ENCODE measurements around the gene CDK6. TPM values are rescaled to one million over a fixed set of nuclear protein-coding genes. Genes with fewer than 3 reads are reported as not detected.
A peak's percentile ranks its signal among the peaks of the same experiment; 100 is the strongest.

CDK6 gene
- total and polyA plus RNA-seq, 2 of the 8 experiments (the other 6 are each of a cell fraction or from before 2014, with no cell fraction given), result 5.9 to 18.9 TPM

- Histone ChIP-seq H4K91ac (replicated peaks; ENCODE audit: insufficient read length, low read length) (no peak overlapping the region), H3K56ac (replicated peaks; ENCODE audit: insufficient read length, low read depth, low read length) (no peak overlapping the region), H4K20me1 (replicated peaks in 1 of 2; ENCODE audit: control insufficient read depth in 1 of 2, insufficient read depth in 2 of 2, low read length in 2 of 2) (no peaks in the 10 kb centered on the region), H2BK20ac (ENCODE audit: low read length) (no peak overlapping the region), H3K4me3 (ENCODE audit: extremely low read depth in 1 of 4, insufficient read depth in 2 of 4, low read depth in 3 of 4, low read length in 4 of 4) (peak overlapping the region in 1 of 4 experiments; percentile 21; a peak in 2 of 8 replicates), H3K4me2 (ENCODE audit: insufficient read depth in 1 of 2, low read depth in 2 of 2, low read length in 2 of 2) (peak overlapping the region; percentile 12 to 46), H4K5ac (ENCODE audit: insufficient read length, low read depth, low read length) (no peak overlapping the region), H3K14ac (ENCODE audit: insufficient read length) (no peak overlapping the region), H3K23me2 (ENCODE audit: low read depth, low read length) (no peaks in the 10 kb centered on the region), H3K9me3 (ENCODE audit: insufficient read depth in 2 of 2, low read depth in 1 of 2, low read length in 1 of 2) (no peaks in the 10 kb centered on the region), H3K4ac (replicated peaks; ENCODE audit: insufficient read length, low read depth, low read length) (peak overlapping the region; percentile 47), H2AK5ac (ENCODE audit: low read depth, low read length) (no peak overlapping the region), H3K27me3 (replicated peaks in 1 of 4; ENCODE audit: control insufficient read depth in 3 of 4, extremely low read depth in 1 of 4, insufficient read depth in 3 of 4, low read length in 3 of 4) (peaks cover 0 to 9% (median 3%) of the 10 kb centered on the region in 4 experiments; a peak in 5 of 7 replicates), H3K79me2 (ENCODE audit: control insufficient read depth in 1 of 2, insufficient read depth in 2 of 2, low read length in 2 of 2) (no peaks in the 10 kb centered on the region), H3K4me1 (replicated peaks in 1 of 4; ENCODE audit: control insufficient read depth in 3 of 4, insufficient read depth in 4 of 4, low read length in 3 of 4) (peaks cover 1 to 16% (median 8%) of the 10 kb centered on the region in 4 experiments; a peak in 4 of 7 replicates), H2BK5ac (ENCODE audit: low read depth, low read length) (no peak overlapping the region), H2AFZ (ENCODE audit: low read length) (no peak overlapping the region), H3K9ac (replicated peaks in 1 of 4; ENCODE audit: extremely low read depth in 1 of 4, low read depth in 3 of 4, low read length in 3 of 4) (no peak overlapping the region), H3K27ac (ENCODE audit: low read depth, low read length) (no peak overlapping the region), H2BK120ac (replicated peaks; ENCODE audit: low read depth, low read length) (no peak overlapping the region), H2BK12ac (ENCODE audit: low read depth, low read length) (no peak overlapping the region), H2BK15ac (ENCODE audit: low read length) (no peak overlapping the region), H3K79me1 (ENCODE audit: low read depth, low read length) (no peaks in the 10 kb centered on the region; the same call in 1 of the 2 replicates), H4K8ac (ENCODE audit: extremely low read depth, insufficient read depth, low read length) (no peak overlapping the region), H3K23ac (ENCODE audit: insufficient read length) (no peak overlapping the region), H3K18ac (ENCODE audit: extremely low read depth, low read length) (no peak overlapping the region), H3K36me3 (ENCODE audit: control insufficient read depth in 2 of 4, insufficient read depth in 4 of 4, low read length in 3 of 4) (no peaks in the 10 kb centered on the region)
- FAIRE-seq, result no peak
- no peak for DNase-seq (ENCODE audit: low read depth in 1 of 2, low spot score in 2 of 2)
- ChIA-PET POLR2A (ENCODE audit: partially characterized antibody) (no interaction called here), CTCF (ENCODE audit: partially characterized antibody) (interaction anchor here (0.6 to 1.2 kb wide), 4 partner anchors 16 to 158 kb away, joined by 3 read pairs; no protein-coding TSS in a partner anchor)
- TF ChIP-seq KDM1A (IDR thresholded peaks at IDR 0.05; ENCODE audit: borderline replicate concordance, low read length) (0 out of 2 replicates have a peak, but pooled peaks have one; percentile 28), CEBPB (IDR thresholded peaks at IDR 0.05; ENCODE audit: low read depth, low read length) (no peak)
- WGBS, 2 experiments (ENCODE audit: extremely low coverage in 1 of 2, insufficient coverage in 1 of 2, insufficient read length in 1 of 2, insufficient replicate concordance in 2 of 2, low coverage in 1 of 2, low lambda C conversion rate in 2 of 2, missing lambda C conversion rate in 1 of 2), result 40% methylated on average over 1 of the region's 1 CpG; no CpG with 5 or more reads in 1 of the 2 experiments
These were observed 152.1 kb downstream of the CDK6 start for GRCh38 chr7:92684274-92684673.

Data from H1 (cell line).